Uterus (tissue), 2 donors: Measurements from ENCODE around the gene JPH2.

Experiments
- POLR2A ChIP-seq, 2 donors: fragments of 450-650 bp; IDR thresholded peaks; one replicate each; pipeline ENCODE4 v1.6.1; 2016; ENCODE audit warnings: antibody characterized with exemption in 2 of 2, mild to moderate bottlenecking in 1 of 2, moderate library complexity in 1 of 2
- TF ChIP-seq, protein P1 (sequence below), 4 experiments: fragments of 200-600 bp in 2 of 4; fragments of 450-650 bp in 2 of 4; sonication (generic) in 2 of 4; IDR thresholded peaks; one replicate each; pipeline ENCODE4 v1.5.1; 2016 to 2019; ENCODE audit warnings: antibody characterized with exemption in 4 of 4, mild to moderate bottlenecking in 2 of 4, moderate library complexity in 1 of 4

DNA sequence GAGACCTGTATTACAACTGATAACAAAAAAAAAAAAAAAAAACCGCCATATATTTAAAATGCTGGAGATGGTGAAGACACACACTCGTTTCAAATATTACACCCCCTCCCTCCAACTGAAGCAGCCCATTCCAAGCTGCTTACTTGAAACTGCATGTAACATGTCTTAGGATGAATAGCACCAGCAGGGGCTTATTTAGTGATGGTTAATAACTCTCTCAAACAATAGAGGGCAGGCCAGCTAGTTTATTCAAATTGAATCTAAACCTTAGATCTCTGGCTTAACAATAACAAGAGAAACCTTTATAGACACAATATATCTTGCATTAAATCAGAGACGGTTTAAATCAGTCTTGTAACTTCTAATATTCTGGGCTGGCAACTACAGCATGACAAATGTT, 9.3 kb upstream of the JPH2 start:
- TF ChIP-seq, protein P1, sequence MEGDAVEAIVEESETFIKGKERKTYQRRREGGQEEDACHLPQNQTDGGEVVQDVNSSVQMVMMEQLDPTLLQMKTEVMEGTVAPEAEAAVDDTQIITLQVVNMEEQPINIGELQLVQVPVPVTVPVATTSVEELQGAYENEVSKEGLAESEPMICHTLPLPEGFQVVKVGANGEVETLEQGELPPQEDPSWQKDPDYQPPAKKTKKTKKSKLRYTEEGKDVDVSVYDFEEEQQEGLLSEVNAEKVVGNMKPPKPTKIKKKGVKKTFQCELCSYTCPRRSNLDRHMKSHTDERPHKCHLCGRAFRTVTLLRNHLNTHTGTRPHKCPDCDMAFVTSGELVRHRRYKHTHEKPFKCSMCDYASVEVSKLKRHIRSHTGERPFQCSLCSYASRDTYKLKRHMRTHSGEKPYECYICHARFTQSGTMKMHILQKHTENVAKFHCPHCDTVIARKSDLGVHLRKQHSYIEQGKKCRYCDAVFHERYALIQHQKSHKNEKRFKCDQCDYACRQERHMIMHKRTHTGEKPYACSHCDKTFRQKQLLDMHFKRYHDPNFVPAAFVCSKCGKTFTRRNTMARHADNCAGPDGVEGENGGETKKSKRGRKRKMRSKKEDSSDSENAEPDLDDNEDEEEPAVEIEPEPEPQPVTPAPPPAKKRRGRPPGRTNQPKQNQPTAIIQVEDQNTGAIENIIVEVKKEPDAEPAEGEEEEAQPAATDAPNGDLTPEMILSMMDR (IDR thresholded peaks at IDR 0.05) = no peak
- no peak for TF ChIP-seq POLR2A (IDR thresholded peaks at IDR 0.05)
